HCEC 1CT (cell line): ENCODE data around the gene KCNQ1.

Source experiments
- DNase-seq: peaks from one replicate; pipeline ENCODE4 v3.0.0-alpha.2; 2017

The KCNQ1 gene

GRCh38 chr11:2708757-2709281 lies 264.0 kb downstream of the KCNQ1 start:
- DNase-seq: no peak

GRCh38 chr11:2709429-2709828 lies 264.6 kb downstream of the KCNQ1 start:
- no peak for DNase-seq

GRCh38 chr11:2711161-2711560 lies 266.4 kb downstream of the KCNQ1 start:
- no peak for DNase-seq

GRCh38 chr11:2713094-2713493 lies 268.3 kb downstream of the KCNQ1 start:
- no peak for DNase-seq

GRCh38 chr11:2713661-2714462 lies 269.1 kb downstream of the KCNQ1 start:
- no peak for DNase-seq

GRCh38 chr11:2714463-2714800 lies 269.6 kb downstream of the KCNQ1 start:
- DNase-seq: no peak

- no peak for DNase-seq
These were observed 270.1 kb downstream of the KCNQ1 start for GRCh38 chr11:2714871-2715270.

- DNase-seq: no peak
These were observed 271.0 kb downstream of the KCNQ1 start for GRCh38 chr11:2715716-2716350.

- no peak for DNase-seq
These were observed 271.7 kb downstream of the KCNQ1 start for GRCh38 chr11:2716376-2717095.

- DNase-seq: no peak
These were observed 272.9 kb downstream of the KCNQ1 start for GRCh38 chr11:2717561-2718325.

GRCh38 chr11:2718817-2719438 lies 274.1 kb downstream of the KCNQ1 start:
- DNase-seq: no peak

- DNase-seq: no peak
These were observed 275.2 kb downstream of the KCNQ1 start for GRCh38 chr11:2719831-2720590.

GRCh38 chr11:2721210-2721916 lies 276.6 kb downstream of the KCNQ1 start:
- no peak for DNase-seq

GRCh38 chr11:2722955-2723354 lies 278.1 kb downstream of the KCNQ1 start:
- DNase-seq: no peak

GRCh38 chr11:2724104-2724503 lies 279.3 kb downstream of the KCNQ1 start:
- no peak for DNase-seq

GRCh38 chr11:2724653-2725367 lies 280.0 kb downstream of the KCNQ1 start:
- no peak for DNase-seq

GRCh38 chr11:2725368-2726300 lies 280.8 kb downstream of the KCNQ1 start:
- no peak for DNase-seq

GRCh38 chr11:2726964-2727363 lies 282.2 kb downstream of the KCNQ1 start:
- no peak for DNase-seq

GRCh38 chr11:2728128-2728662 lies 283.4 kb downstream of the KCNQ1 start:
- no peak for DNase-seq
